H1 (cell line): Measurements from ENCODE around the gene CDC42EP4. TPM values are rescaled to one million over a fixed set of nuclear protein-coding genes. Genes with fewer than 3 reads are reported as not detected.

ENCODE experiments used
- CTCF ChIA-PET: fragments of 300-600 bp; sonication (Branson Sonifier 250); formaldehyde crosslinking; loops from one replicate; lab custom pipeline; 2021; ENCODE audit not compliant: partially characterized antibody; lab: Charles Lee
- POLR2A ChIA-PET: fragments of 300-600 bp; sonication (Branson Sonifier 250); formaldehyde crosslinking; loops from one replicate; lab custom pipeline; 2021; ENCODE audit warnings: inconsistent platforms; ENCODE audit not compliant: partially characterized antibody; lab: Charles Lee
- DNase-seq, 2 experiments: peaks; one replicate each; pipeline versions ENCODE4 v3.0.0 to v3.0.0-alpha.2; 2010 to 2022; ENCODE audit warnings: low spot score in 2 of 2, low read depth in 1 of 2, mixed read lengths in 1 of 2
- FAIRE-seq: peaks from 2 replicates; lab custom pipeline; 2011; peaks lifted over from hg19 to GRCh38; lab: Jason Lieb, UNC
- H2AFZ ChIP-seq: 2 replicates; pipeline ENCODE4 v1.8.1; 2012; ENCODE audit warnings: low read length, inconsistent platforms
- H2AK5ac ChIP-seq: 2 replicates; pipeline ENCODE4 v1.6.1; 2013; ENCODE audit warnings: low read depth, low read length
- H2BK120ac ChIP-seq: replicated peaks from 2 replicates; pipeline ENCODE3; 2013; ENCODE audit warnings: low read depth, low read length, inconsistent platforms
- H2BK12ac ChIP-seq: 2 replicates; pipeline ENCODE4 v1.6.1; 2013; ENCODE audit warnings: low read depth, low read length
- H2BK15ac ChIP-seq: 2 replicates; pipeline ENCODE4 v1.6.1; 2013; ENCODE audit warnings: low read length
- H2BK20ac ChIP-seq: 2 replicates; pipeline ENCODE4 v1.6.1; 2013; ENCODE audit warnings: low read length
- H2BK5ac ChIP-seq: 2 replicates; pipeline ENCODE4 v1.6.1; 2013; ENCODE audit warnings: low read depth, low read length
- H3K14ac ChIP-seq: 2 replicates; pipeline ENCODE4 v1.6.1; 2013; ENCODE audit warnings: inconsistent platforms; ENCODE audit not compliant: insufficient read length
- H3K18ac ChIP-seq: 2 replicates; pipeline ENCODE4 v1.6.1; 2013; ENCODE audit warnings: low read length; ENCODE audit errors: extremely low read depth
- H3K23ac ChIP-seq: 2 replicates; pipeline ENCODE4 v1.6.1; 2013; ENCODE audit warnings: inconsistent platforms; ENCODE audit not compliant: insufficient read length
- H3K23me2 ChIP-seq: 2 replicates; pipeline ENCODE4 v1.6.1; 2013; ENCODE audit warnings: low read depth, low read length
- H3K27ac ChIP-seq: 2 replicates; pipeline ENCODE4 v1.6.1; 2011; ENCODE audit warnings: low read depth, low read length, inconsistent platforms
- H3K27me3 ChIP-seq, 4 experiments: replicated peaks in 1 of 4; 1 replicate in 1 of 4; 2 replicates in 3 of 4; pipeline versions ENCODE4 v1.6.1 to v1.8.1; 2011 to 2013; ENCODE audit warnings: low read length in 3 of 4, mild to moderate bottlenecking in 3 of 4, inconsistent platforms in 2 of 4, mixed read lengths in 2 of 4, moderate library complexity in 1 of 4; ENCODE audit not compliant: control insufficient read depth in 3 of 4, insufficient read depth in 3 of 4; ENCODE audit errors: extremely low read depth in 1 of 4
- H3K36me3 ChIP-seq, 4 experiments: 2 replicates each; pipeline versions ENCODE4 v1.6.1 to v1.8.1; 2011 to 2013; ENCODE audit warnings: mild to moderate bottlenecking in 4 of 4, low read length in 3 of 4, moderate library complexity in 2 of 4, control low read depth in 1 of 4, inconsistent platforms in 1 of 4; ENCODE audit not compliant: insufficient read depth in 4 of 4, control insufficient read depth in 2 of 4
- H3K4ac ChIP-seq: replicated peaks from 2 replicates; pipeline ENCODE3; 2013; ENCODE audit warnings: low read length, low read depth, mixed read lengths, inconsistent platforms; ENCODE audit not compliant: insufficient read length
- H3K4me1 ChIP-seq, 4 experiments: replicated peaks in 1 of 4; 1 replicate in 1 of 4; 2 replicates in 3 of 4; pipeline versions ENCODE4 v1.6.1 to v1.8.1; 2011 to 2013; ENCODE audit warnings: low read length in 3 of 4, inconsistent platforms in 2 of 4, mixed read lengths in 1 of 4; ENCODE audit not compliant: insufficient read depth in 4 of 4, control insufficient read depth in 3 of 4
- H3K4me2 ChIP-seq, 2 experiments: 2 replicates each; pipeline versions ENCODE4 v1.6.1 to v1.8.1; 2011 to 2013; ENCODE audit warnings: low read depth in 2 of 2, low read length in 2 of 2, control low read depth in 1 of 2, inconsistent platforms in 1 of 2, mild to moderate bottlenecking in 1 of 2; ENCODE audit not compliant: insufficient read depth in 1 of 2
- H3K4me3 ChIP-seq, 4 experiments: fragments of 200-600, 300-600 bp in 1 of 4; sonication (generic), shearing (Covaris generic), sonication (Bioruptor Twin) in 1 of 4; 2 replicates each; pipeline versions ENCODE4 v1.5.1 to v1.8.1; 2011 to 2016; ENCODE audit warnings: low read length in 4 of 4, low read depth in 3 of 4, control low read depth in 2 of 4, inconsistent platforms in 2 of 4, mild to moderate bottlenecking in 2 of 4, mixed read lengths in 1 of 4, moderate library complexity in 1 of 4; ENCODE audit not compliant: insufficient read depth in 2 of 4; ENCODE audit errors: extremely low read depth in 1 of 4
- H3K56ac ChIP-seq: replicated peaks from 2 replicates; pipeline ENCODE3; 2013; ENCODE audit warnings: low read depth, mild to moderate bottlenecking, mixed read lengths, low read length, inconsistent platforms; ENCODE audit not compliant: insufficient read length
- H3K79me1 ChIP-seq: 2 replicates; pipeline ENCODE4 v1.6.1; 2013; ENCODE audit warnings: low read depth, low read length, control low read depth
- H3K79me2 ChIP-seq, 2 experiments: 2 replicates each; pipeline versions ENCODE4 v1.6.1 to v1.8.1; 2012 to 2013; ENCODE audit warnings: low read length in 2 of 2, mild to moderate bottlenecking in 2 of 2, inconsistent platforms in 1 of 2; ENCODE audit not compliant: insufficient read depth in 2 of 2, control insufficient read depth in 1 of 2
- H3K9ac ChIP-seq, 4 experiments: replicated peaks in 1 of 4; 1 replicate in 1 of 4; 2 replicates in 3 of 4; pipeline versions ENCODE4 v1.6.1 to v1.8.1; 2011 to 2013; ENCODE audit warnings: low read depth in 3 of 4, low read length in 3 of 4, control low read depth in 2 of 4, mild to moderate bottlenecking in 2 of 4, moderate library complexity in 2 of 4, inconsistent platforms in 1 of 4; ENCODE audit errors: extremely low read depth in 1 of 4
- H3K9me3 ChIP-seq, 2 experiments: 2 replicates each; pipeline versions ENCODE4 v1.6.1 to v1.8.1; 2012 to 2013; ENCODE audit warnings: mild to moderate bottlenecking in 2 of 2, moderate library complexity in 2 of 2, control low read depth in 1 of 2, inconsistent platforms in 1 of 2, low read depth in 1 of 2, low read length in 1 of 2, mixed read lengths in 1 of 2; ENCODE audit not compliant: insufficient read depth in 2 of 2
- H4K20me1 ChIP-seq, 2 experiments: replicated peaks in 1 of 2; 2 replicates each; pipeline versions ENCODE3 to v1.8.1; 2011 to 2013; ENCODE audit warnings: inconsistent platforms in 2 of 2, low read length in 2 of 2, mild to moderate bottlenecking in 1 of 2; ENCODE audit not compliant: insufficient read depth in 2 of 2, control insufficient read depth in 1 of 2
- H4K5ac ChIP-seq: 2 replicates; pipeline ENCODE4 v1.6.1; 2013; ENCODE audit warnings: low read length, low read depth, mixed read lengths, inconsistent platforms; ENCODE audit not compliant: insufficient read length
- H4K8ac ChIP-seq: 2 replicates; pipeline ENCODE4 v1.8.0; 2013; ENCODE audit warnings: mild to moderate bottlenecking, moderate library complexity, low read length, inconsistent platforms; ENCODE audit not compliant: insufficient read depth; ENCODE audit errors: extremely low read depth
- H4K91ac ChIP-seq: replicated peaks from 2 replicates; pipeline ENCODE3; 2013; ENCODE audit warnings: low read length, mixed read lengths, inconsistent platforms; ENCODE audit not compliant: insufficient read length
- CREB1 ChIP-seq: IDR thresholded peaks from 2 replicates; pipeline ENCODE4 v1.6.1; 2012; ENCODE audit warnings: inconsistent platforms
- CTCF ChIP-seq, 3 experiments: IDR thresholded peaks; 1 replicate in 2 of 3; 2 replicates in 1 of 3; pipeline versions ENCODE4 v1.5.1 to v1.6.1; 2011; ENCODE audit warnings: low read length in 3 of 3, mild to moderate bottlenecking in 3 of 3, inconsistent platforms in 2 of 3, low read depth in 1 of 3, moderate library complexity in 1 of 3; ENCODE audit not compliant: insufficient read depth in 1 of 3; ENCODE audit errors: control extremely low read depth in 1 of 3
- MAX ChIP-seq: IDR thresholded peaks from 2 replicates; pipeline ENCODE4 v1.6.1; 2012; ENCODE audit warnings: inconsistent platforms
- WGBS, 2 experiments: shearing (Covaris generic) in 1 of 2; methylation state at CpG; one replicate each; pipeline versions ENCODE4 v1.1.6 to v1.1.7; 2013 to 2015; ENCODE audit warnings: low lambda C conversion rate in 2 of 2, mixed read lengths in 2 of 2, inconsistent platforms in 1 of 2, low coverage in 1 of 2, missing lambda C conversion rate in 1 of 2; ENCODE audit not compliant: insufficient replicate concordance in 2 of 2, insufficient coverage in 1 of 2, insufficient read length in 1 of 2; ENCODE audit errors: extremely low coverage in 1 of 2, missing lambda C conversion rate in 1 of 2; 5-methylcytosine and 5-hydroxymethylcytosine counted together
- polyA plus RNA-seq, 7 experiments: library from polyadenylated mRNA; depleted of rRNA in 3 of 7; stranded (reverse) in 5 of 7; unstranded in 2 of 7; fragments of >200 nt in 5 of 7; fragments of 200-250 nt in 2 of 7; gene quantifications; 1 replicate in 5 of 7; 2 replicates in 1 of 7; 4 replicates in 1 of 7; pipeline versions ENCODE4 v1.2.1 to v1.2.3, GENCODE V29; 2011 to 2013; ENCODE audit warnings: missing spikeins in 2 of 7, mixed read lengths in 2 of 7
- total RNA-seq: library from RNA; stranded (reverse); fragmentation: NEBNext Ultra II Directional; extraction: Animal tissue kit (Norgen Biotek cat#: 25700); gene quantifications from 2 replicates; pipeline ENCODE4 v1.2.1, GENCODE V29; 2021

The CDC42EP4 gene
- total and polyA plus RNA-seq, 2 of the 8 experiments (the other 6 are each of a cell fraction or from before 2014, with no cell fraction given) = 8.8 to 12.6 TPM

- H3K4me2 ChIP-seq = no peak overlapping the region
- no peaks in the 10 kb centered on the region for H3K36me3 ChIP-seq
- WGBS, 2 experiments = 92% methylated on average over 24 of the region's 24 CpGs; no CpG with 5 or more reads in 1 of the 2 experiments
- no peak overlapping the region for H2BK12ac ChIP-seq
- H4K91ac ChIP-seq = no peak overlapping the region
- no peaks in the 10 kb centered on the region for H3K79me2 ChIP-seq
- H3K23me2 ChIP-seq = peaks cover 5% of the 10 kb centered on the region; the same call in 1 of the 2 replicates
- ChIA-PET POLR2A (interaction anchor here (0.9 to 1.0 kb wide), 2 partner anchors 15 to 106 kb away, joined by 3 to 4 read pairs; no protein-coding TSS in a partner anchor), CTCF (interaction anchor here (0.6 to 6.5 kb wide), 13 partner anchors 8 to 104 kb away, joined by 3 to 35 read pairs (median 4); no protein-coding TSS in a partner anchor)
- no peaks in the 10 kb centered on the region for H3K79me1 ChIP-seq
- H2BK15ac ChIP-seq = no peak overlapping the region
- H3K4me1 ChIP-seq = peaks cover 5 to 18% (median 11%) of the 10 kb centered on the region in 4 experiments
- H3K23ac ChIP-seq = no peak overlapping the region
- H3K56ac ChIP-seq = no peak overlapping the region
- H4K8ac ChIP-seq = no peak overlapping the region; the same call in 1 of the 2 replicates
- no peak overlapping the region for H3K18ac ChIP-seq
- H3K14ac ChIP-seq = no peak overlapping the region
- TF ChIP-seq MAX (no peak), CTCF (IDR thresholded peaks at IDR 0.05; ENCODE audit: control extremely low read depth in 1 of 3, insufficient read depth in 1 of 3, low read depth in 1 of 3, low read length in 3 of 3) (no peak), CREB1 (no peak)
- H2BK5ac ChIP-seq = no peak overlapping the region
- DNase-seq = no peak
- H4K5ac ChIP-seq = no peak overlapping the region
- H3K9me3 ChIP-seq = peaks cover 0 to 3% of the 10 kb centered on the region in 2 experiments; a peak in 1 of 4 replicates
- H2BK120ac ChIP-seq = no peak overlapping the region
- no peak overlapping the region for H2BK20ac ChIP-seq
- H3K4ac ChIP-seq = no peak overlapping the region
- no peak overlapping the region for H2AFZ ChIP-seq
- H3K27ac ChIP-seq = no peak overlapping the region
- peaks cover 0 to 10% (median 3%) of the 10 kb centered on the region in 4 experiments; a peak in 4 of 7 replicates for H3K27me3 ChIP-seq
- no peak overlapping the region for H3K4me3 ChIP-seq
- H3K9ac ChIP-seq = no peak overlapping the region
- no peaks in the 10 kb centered on the region for H4K20me1 ChIP-seq
- no peak for FAIRE-seq
- no peak overlapping the region for H2AK5ac ChIP-seq
Observed at GRCh38 chr17:73265646-73266640, 45.9 kb downstream of the CDC42EP4 start.
